Medulla oblongata (tissue), 1 donor: ENCODE measurements around the gene GMCL1.
"Not testable (repeated sequence)": the region's sequence is repeated elsewhere in the genome, so short reads cannot be mapped to it uniquely, and the experiment has no call there.

ENCODE experiments used
- DNase-seq: peaks from one replicate; pipeline ENCODE4 v3.0.0-alpha.2; 2015; ENCODE audit errors: extremely low spot score

The GMCL1 gene

DNA sequence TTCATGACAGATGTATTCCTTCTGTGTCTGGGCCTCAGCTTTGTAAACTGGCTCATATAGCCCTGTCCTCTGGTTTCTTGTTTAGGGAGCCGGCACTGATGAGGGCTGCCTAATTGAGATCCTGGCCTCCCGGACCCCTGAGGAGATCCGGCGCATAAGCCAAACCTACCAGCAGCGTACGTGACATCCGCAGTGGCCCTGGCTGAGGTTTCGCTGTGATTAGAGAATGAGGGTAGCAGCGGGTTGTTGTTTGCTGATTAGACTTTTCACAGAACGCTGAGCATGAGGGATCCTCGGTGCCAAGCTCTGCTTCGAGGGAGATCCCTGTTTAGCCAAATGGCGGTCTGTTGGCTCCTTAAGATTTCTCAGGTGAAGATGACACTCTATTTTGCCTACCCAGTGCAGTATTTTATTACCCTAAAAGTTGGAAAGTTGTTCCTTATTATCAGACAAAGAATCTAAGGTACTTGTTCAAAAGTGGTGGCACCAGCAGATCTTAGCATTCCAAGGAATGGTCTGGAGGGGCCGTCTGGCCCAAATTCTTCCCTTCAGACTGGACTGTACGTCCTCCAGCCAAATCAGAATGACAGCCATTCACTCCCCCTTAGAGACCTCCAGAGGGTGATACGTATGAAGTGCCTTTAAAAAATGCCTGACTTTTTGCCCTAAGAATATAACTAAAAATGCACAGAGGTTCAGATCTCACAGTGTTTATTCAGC lies 21.5 kb upstream of the GMCL1 start:
- no peak for DNase-seq

- DNase-seq, result no peak
Observed at GRCh38 chr2:69810550-69810949, 18.9 kb upstream of the GMCL1 start.

GRCh38 chr2:69811018-69811417 lies 18.4 kb upstream of the GMCL1 start:
- DNase-seq, result no peak

GRCh38 chr2:69811591-69811990 lies 17.9 kb upstream of the GMCL1 start:
- no peak for DNase-seq

GRCh38 chr2:69815717-69816116 lies 13.7 kb upstream of the GMCL1 start:
- no peak for DNase-seq

DNA sequence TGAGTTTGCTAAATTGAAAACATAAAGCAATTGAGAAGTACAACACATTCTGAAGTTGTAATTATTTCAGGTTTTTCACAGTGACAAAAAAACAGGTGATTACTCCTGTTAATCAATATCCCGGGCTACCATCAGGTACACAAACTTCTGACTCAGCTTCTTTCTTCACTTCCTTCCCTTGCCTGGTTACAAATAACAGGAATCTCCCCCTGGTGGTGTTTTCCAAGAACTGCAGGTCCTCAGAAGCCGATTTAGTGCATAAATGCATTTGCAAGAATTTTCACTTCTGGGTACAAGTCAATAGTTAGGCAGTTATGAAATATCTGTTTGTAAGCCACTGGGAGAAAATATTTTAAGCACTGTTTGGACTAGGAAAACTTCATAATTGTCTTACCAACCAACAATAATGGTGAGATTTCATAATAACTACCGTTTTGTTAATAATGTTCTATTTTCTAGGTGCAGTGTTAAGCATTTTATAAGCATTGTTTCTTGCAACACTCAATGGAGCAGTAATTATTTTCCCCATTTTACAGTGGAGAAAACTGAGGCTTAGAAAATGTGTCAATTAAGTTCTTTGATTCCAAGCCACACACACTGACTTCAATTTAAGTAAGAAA lies 12.4 kb upstream of the GMCL1 start:
- DNase-seq, result peak; percentile 95

- DNase-seq, result no peak
Observed at GRCh38 chr2:69817729-69818501, 11.5 kb upstream of the GMCL1 start.

DNA sequence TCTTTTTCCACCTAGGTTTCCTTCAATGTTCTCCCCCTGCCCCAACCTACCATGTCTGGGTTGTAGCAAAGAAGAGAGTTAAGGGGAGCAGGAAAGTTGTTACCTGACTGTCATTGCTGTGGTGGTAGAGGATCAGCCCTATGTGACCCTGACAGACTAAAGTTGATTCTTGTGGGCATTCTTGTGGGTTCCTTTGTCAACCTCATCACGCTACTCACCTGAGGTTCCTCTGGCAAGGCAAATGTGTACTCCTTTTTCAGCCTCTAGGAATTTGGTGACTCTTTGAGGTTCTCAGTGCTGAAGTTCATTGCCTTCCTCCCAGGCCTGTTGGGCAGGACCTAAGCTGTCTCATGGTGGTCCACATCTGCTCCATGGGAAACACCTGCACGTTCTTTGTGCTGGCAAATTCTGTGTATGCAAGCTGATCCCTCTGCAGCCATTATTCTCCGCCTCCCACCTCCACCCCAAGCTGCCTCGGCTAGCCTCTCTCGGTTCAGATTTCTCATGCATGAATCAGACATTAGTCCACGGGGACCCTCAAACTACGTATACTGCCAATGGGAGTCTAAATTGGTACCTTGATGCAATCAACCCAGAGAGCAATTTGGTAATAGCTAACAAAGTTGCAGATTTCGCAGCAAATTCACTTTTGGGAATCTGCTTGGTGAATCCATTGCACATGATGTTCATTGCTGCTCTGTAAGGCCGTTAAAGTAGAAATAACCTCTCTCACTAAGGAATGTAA lies 1.5 kb upstream of the GMCL1 start:
- DNase-seq, result no peak

- no peak for DNase-seq
Observed at GRCh38 chr2:69828938-69829255, 563 bp upstream of the GMCL1 start.

- DNase-seq, result peak; percentile 13
Observed at GRCh38 chr2:69830045-69830905, 815 bp downstream of the GMCL1 start.

GRCh38 chr2:69830906-69831241 lies 1.4 kb downstream of the GMCL1 start:
- DNase-seq, result not testable (repeated sequence)

DNA sequence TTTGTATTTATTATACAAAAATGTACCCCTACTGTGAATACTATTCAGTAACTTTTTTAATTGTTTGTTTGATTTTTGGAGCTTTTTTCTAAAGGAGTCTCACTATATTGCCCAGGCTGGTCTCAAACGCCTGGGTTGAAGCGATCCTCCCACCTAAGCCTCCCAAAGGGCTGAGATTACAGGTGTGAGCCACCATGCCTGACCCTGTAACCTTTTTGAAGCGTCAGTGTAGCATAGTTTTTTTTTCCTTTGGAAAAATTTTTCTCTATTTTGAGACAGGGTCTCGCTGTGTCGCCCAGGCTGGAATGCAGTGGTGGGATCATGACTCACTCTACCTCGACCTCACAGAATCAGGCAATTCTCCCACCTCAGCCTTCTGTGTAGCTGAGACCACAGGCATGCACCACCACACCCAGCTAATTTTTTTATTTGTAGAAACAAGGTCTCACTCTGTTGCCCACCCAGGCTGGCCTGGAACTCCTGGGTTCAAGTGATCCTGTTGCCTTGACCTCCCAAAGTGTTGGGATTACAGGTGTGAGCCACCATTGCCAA lies 2.0 kb downstream of the GMCL1 start:
- no peak for DNase-seq

- no peak for DNase-seq
Observed at GRCh38 chr2:69833752-69834151, 4.3 kb downstream of the GMCL1 start.

DNA sequence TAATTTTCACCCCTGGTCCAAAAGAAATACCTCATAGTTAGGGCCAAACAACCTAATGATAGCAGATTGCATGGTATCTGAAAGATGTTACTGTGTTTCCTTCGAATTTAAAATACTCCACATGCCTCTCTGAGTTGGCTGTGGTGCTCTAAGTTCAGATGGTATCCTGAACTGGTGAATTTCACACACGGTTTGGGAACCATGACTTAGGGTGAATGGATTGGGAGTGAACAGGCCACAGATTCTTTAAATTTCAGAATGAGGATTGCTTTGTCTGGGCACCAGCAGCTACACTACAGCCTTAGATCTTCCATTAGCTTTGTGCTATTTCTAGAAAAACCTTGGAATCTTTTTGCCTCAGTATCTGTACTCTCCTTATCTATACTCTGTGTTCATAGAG lies 6.2 kb downstream of the GMCL1 start:
- DNase-seq, result no peak

DNA sequence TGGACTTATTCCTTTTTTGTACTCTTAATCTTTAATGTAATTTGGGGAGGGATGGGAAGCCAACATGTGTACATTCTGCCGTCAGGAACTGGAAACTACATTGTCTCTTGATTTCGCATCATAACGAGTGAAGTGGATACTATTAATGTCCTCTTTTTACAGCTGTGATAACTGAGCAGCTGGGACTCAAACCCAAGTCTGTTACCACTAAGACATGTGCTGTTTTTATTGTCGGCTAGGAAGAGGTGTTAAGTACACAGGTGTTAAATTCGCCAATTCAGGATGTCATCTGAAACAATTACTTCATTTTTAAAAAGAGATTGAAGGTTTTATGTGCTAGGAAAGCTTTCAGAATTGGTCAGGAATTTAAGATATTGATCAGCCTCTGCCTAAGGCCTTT lies 6.9 kb downstream of the GMCL1 start:
- DNase-seq, result no peak

DNA sequence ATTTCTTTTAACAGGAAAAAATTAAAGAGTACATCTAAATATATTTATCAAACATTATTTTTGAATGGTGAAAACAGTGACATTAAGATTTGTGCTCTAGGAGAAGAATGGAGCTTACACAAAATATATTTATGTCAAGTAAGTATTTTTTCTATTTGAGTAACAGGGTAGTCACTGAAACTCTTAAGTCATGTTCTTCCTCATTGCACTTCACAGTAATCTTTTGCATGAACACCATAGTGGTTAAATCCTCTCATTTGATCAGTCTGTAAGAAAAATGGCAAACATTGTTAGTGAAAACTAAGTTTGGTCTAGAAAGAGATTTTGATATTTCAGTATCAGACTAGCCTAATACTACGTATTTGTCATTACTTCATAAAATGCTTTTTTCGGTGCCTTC lies 8.1 kb downstream of the GMCL1 start:
- no peak for DNase-seq

DNA sequence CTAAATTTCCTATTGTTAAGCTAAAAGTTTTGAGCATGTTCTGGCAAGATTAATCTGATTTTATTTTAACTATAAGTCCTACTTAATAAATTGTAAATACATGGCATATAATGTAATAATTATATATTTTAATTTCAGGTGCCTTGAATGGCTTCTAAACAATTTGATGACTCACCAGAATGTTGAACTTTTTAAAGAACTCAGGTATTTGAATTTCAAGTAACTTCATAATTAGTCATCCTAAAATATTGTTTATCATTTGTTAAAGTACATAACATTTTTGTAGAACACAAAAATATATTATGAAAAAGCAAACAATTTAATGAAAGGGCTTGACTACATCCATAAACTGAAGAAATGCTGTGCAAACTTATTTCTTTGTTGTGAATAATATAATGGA lies 14.5 kb downstream of the GMCL1 start:
- no peak for DNase-seq

GRCh38 chr2:69844560-69844959 lies 15.1 kb downstream of the GMCL1 start:
- DNase-seq, result no peak

- no peak for DNase-seq
Observed at GRCh38 chr2:69846182-69847067, 17.0 kb downstream of the GMCL1 start.
